ENCODE data around the gene RETREG2.
"Not testable (repeated sequence)": the region's sequence is repeated elsewhere in the genome, so short reads cannot be mapped to it uniquely, and the experiment has no call there.

The RETREG2 gene

GRCh38 chr2:219199470-219200211 is 21.6 kb downstream of the RETREG2 start:
- Histone ChIP-seq H3K27me3 (ENCODE audit: insufficient read depth, insufficient read length) (no peaks in the 10 kb centered on the region), H3K9me3 (ENCODE audit: insufficient read depth, low read length) (peaks cover 11% of the 10 kb centered on the region; the same call in 1 of the 2 replicates), H3K4me3 (ENCODE audit: insufficient read length, low read depth) (no peak overlapping the region), H3K9ac (ENCODE audit: insufficient read length, low read depth) (no peak overlapping the region), H3K4me1 (ENCODE audit: insufficient read depth, insufficient read length) (peaks cover 3% of the 10 kb centered on the region), H3K36me3 (ENCODE audit: insufficient read depth, insufficient read length, low read length) (no peaks in the 10 kb centered on the region)
- no peak for DNase-seq (ENCODE audit: low read depth, low spot score)
- TF ChIP-seq ZNF274 (IDR thresholded peaks at IDR 0.05; ENCODE audit: low read depth, low read length) (no peak), YY1 (IDR thresholded peaks at IDR 0.05; ENCODE audit: insufficient read depth, insufficient read length) (no peak), SUZ12 (IDR thresholded peaks at IDR 0.05; ENCODE audit: extremely low read depth, insufficient read depth, insufficient read length) (no peak)

- H3K9me3 ChIP-seq (ENCODE audit: insufficient read depth, low read length) = peaks cover 15% of the 10 kb centered on the region; the same call in 1 of the 2 replicates
- H3K4me3 ChIP-seq (ENCODE audit: insufficient read length, low read depth); H3K36me3 ChIP-seq (ENCODE audit: insufficient read depth, insufficient read length, low read length); H3K27me3 ChIP-seq (ENCODE audit: insufficient read depth, insufficient read length); DNase-seq (ENCODE audit: low read depth, low spot score); H3K4me1 ChIP-seq (ENCODE audit: insufficient read depth, insufficient read length); H3K9ac ChIP-seq (ENCODE audit: insufficient read length, low read depth): not testable (repeated sequence)
Observed at GRCh38 chr2:219200502-219201326, 22.6 kb downstream of the RETREG2 start.

- peaks cover 15% of the 10 kb centered on the region; the same call in 1 of the 2 replicates for H3K9me3 ChIP-seq (ENCODE audit: insufficient read depth, low read length)
- H3K9ac ChIP-seq (ENCODE audit: insufficient read length, low read depth); H3K4me1 ChIP-seq (ENCODE audit: insufficient read depth, insufficient read length); H3K4me3 ChIP-seq (ENCODE audit: insufficient read length, low read depth); DNase-seq (ENCODE audit: low read depth, low spot score); H3K27me3 ChIP-seq (ENCODE audit: insufficient read depth, insufficient read length); H3K36me3 ChIP-seq (ENCODE audit: insufficient read depth, insufficient read length, low read length): not testable (repeated sequence)
Observed at GRCh38 chr2:219201331-219201730, 23.3 kb downstream of the RETREG2 start.

GRCh38 chr2:219204425-219205164 is 26.5 kb downstream of the RETREG2 start:
- H3K4me3 ChIP-seq (ENCODE audit: insufficient read length, low read depth) = no peak overlapping the region
- DNase-seq (ENCODE audit: low read depth, low spot score) = no peak
- peaks cover 20% of the 10 kb centered on the region for H3K36me3 ChIP-seq (ENCODE audit: insufficient read depth, insufficient read length, low read length)
- H3K9ac ChIP-seq (ENCODE audit: insufficient read length, low read depth) = no peak overlapping the region
- TF ChIP-seq ZNF274 (IDR thresholded peaks at IDR 0.05; ENCODE audit: low read depth, low read length) (no peak), SUZ12 (IDR thresholded peaks at IDR 0.05; ENCODE audit: extremely low read depth, insufficient read depth, insufficient read length) (no peak)
- peaks cover 15% of the 10 kb centered on the region; the same call in 1 of the 2 replicates for H3K9me3 ChIP-seq (ENCODE audit: insufficient read depth, low read length)
- no peaks in the 10 kb centered on the region for H3K27me3 ChIP-seq (ENCODE audit: insufficient read depth, insufficient read length)
- peaks cover 3% of the 10 kb centered on the region for H3K4me1 ChIP-seq (ENCODE audit: insufficient read depth, insufficient read length)

- H3K9ac ChIP-seq (ENCODE audit: insufficient read length, low read depth) = no peak overlapping the region
- TF ChIP-seq ZNF274 (IDR thresholded peaks at IDR 0.05; ENCODE audit: low read depth, low read length) (no peak), YY1 (IDR thresholded peaks at IDR 0.05; ENCODE audit: insufficient read depth, insufficient read length) (no peak), SUZ12 (IDR thresholded peaks at IDR 0.05; ENCODE audit: extremely low read depth, insufficient read depth, insufficient read length) (no peak)
- H3K27me3 ChIP-seq (ENCODE audit: insufficient read depth, insufficient read length) = no peaks in the 10 kb centered on the region
- H3K4me1 ChIP-seq (ENCODE audit: insufficient read depth, insufficient read length) = peaks cover 3% of the 10 kb centered on the region
- H3K4me3 ChIP-seq (ENCODE audit: insufficient read length, low read depth) = no peak overlapping the region
- no peak for DNase-seq (ENCODE audit: low read depth, low spot score)
- peaks cover 25% of the 10 kb centered on the region for H3K36me3 ChIP-seq (ENCODE audit: insufficient read depth, insufficient read length, low read length)
- peaks cover 15% of the 10 kb centered on the region; the same call in 1 of the 2 replicates for H3K9me3 ChIP-seq (ENCODE audit: insufficient read depth, low read length)
Observed at GRCh38 chr2:219205165-219205538, 27.1 kb downstream of the RETREG2 start.

- Histone ChIP-seq H3K27me3 (ENCODE audit: insufficient read depth, insufficient read length) (no peaks in the 10 kb centered on the region), H3K9me3 (ENCODE audit: insufficient read depth, low read length) (peaks cover 15% of the 10 kb centered on the region; the same call in 1 of the 2 replicates), H3K4me1 (ENCODE audit: insufficient read depth, insufficient read length) (peaks cover 3% of the 10 kb centered on the region), H3K36me3 (ENCODE audit: insufficient read depth, insufficient read length, low read length) (peaks cover 33% of the 10 kb centered on the region), H3K9ac (ENCODE audit: insufficient read length, low read depth) (peak overlapping the region; percentile 91), H3K4me3 (ENCODE audit: insufficient read length, low read depth) (peak overlapping the region; percentile 68)
- TF ChIP-seq ZNF274 (IDR thresholded peaks at IDR 0.05; ENCODE audit: low read depth, low read length) (no peak), YY1 (IDR thresholded peaks at IDR 0.05; ENCODE audit: insufficient read depth, insufficient read length) (no peak), SUZ12 (IDR thresholded peaks at IDR 0.05; ENCODE audit: extremely low read depth, insufficient read depth, insufficient read length) (no peak)
- no peak for DNase-seq (ENCODE audit: low read depth, low spot score)
Observed at GRCh38 chr2:219205981-219206327, 27.9 kb downstream of the RETREG2 start.

All from NT2/D1 (cell line).